Sigmoid colon (tissue), 7 donors: ENCODE results near the gene SMARCC2. TPM values are rescaled to one million over a fixed set of nuclear protein-coding genes. Genes with fewer than 3 reads are reported as not detected.

Experiments
- DNase-seq: peaks from one replicate; pipeline ENCODE4 v3.0.0-alpha.2; 2019
- H3K27ac ChIP-seq, 4 donors: fragments of 200-600 bp; sonication (generic); one replicate each; pipeline ENCODE4 v1.5.1; 2016 to 2019; ENCODE audit warnings: mild to moderate bottlenecking in 1 of 4
- H3K27me3 ChIP-seq, 3 donors: fragments of 200-600 bp; sonication (generic); one replicate each; pipeline ENCODE4 v1.5.1; 2019; ENCODE audit warnings: mild to moderate bottlenecking in 1 of 3
- H3K36me3 ChIP-seq, 4 donors: fragments of 200-600 bp; sonication (generic); one replicate each; pipeline ENCODE4 v1.5.1; 2016 to 2019
- H3K4me1 ChIP-seq, 4 donors: fragments of 200-600 bp; sonication (generic); one replicate each; pipeline ENCODE4 v1.5.1; 2017 to 2019
- H3K4me3 ChIP-seq, 4 donors: fragments of 200-600 bp; sonication (generic); one replicate each; pipeline ENCODE4 v1.5.1; 2017 to 2019; ENCODE audit warnings: mild to moderate bottlenecking in 2 of 4, moderate library complexity in 1 of 4
- H3K9me3 ChIP-seq, 4 donors: fragments of 200-600 bp in 3 of 4; sonication (generic) in 3 of 4; one replicate each; pipeline versions ENCODE4 v1.5.1 to v1.6.1; 2013 to 2019
- EP300 ChIP-seq, 4 donors: sonication (generic); formaldehyde crosslinking; IDR thresholded peaks; one replicate each; pipeline ENCODE4 v1.6.1; 2017; ENCODE audit warnings: antibody characterized with exemption in 4 of 4
- POLR2A ChIP-seq, 2 donors: fragments of 450-650 bp; IDR thresholded peaks; one replicate each; pipeline ENCODE4 v1.6.1; 2016; ENCODE audit warnings: antibody characterized with exemption in 2 of 2, mild to moderate bottlenecking in 2 of 2, moderate library complexity in 2 of 2
- POLR2AphosphoS5 ChIP-seq, 4 donors: sonication (generic); formaldehyde crosslinking; IDR thresholded peaks; one replicate each; pipeline ENCODE4 v1.6.1; 2017; ENCODE audit warnings: antibody characterized with exemption in 4 of 4
- WGBS, 2 donors: extraction: QIAGEN DNeasy Blood & Tissue Kit; methylation state at CpG; one replicate each; pipeline ENCODE4 v1.1.7; 2013; 5-methylcytosine and 5-hydroxymethylcytosine counted together
- intact Hi-C: fragments of 100-400 bp; cut with DNase I; formaldehyde crosslinking; loops from one replicate; pipeline ENCODE4 v1.15.1; 2023
- polyA plus RNA-seq, 3 donors: library from polyadenylated mRNA; stranded (reverse); fragments of 200-250 nt; gene quantifications; one replicate each; pipeline ENCODE4 v1.2.3, GENCODE V29; 2013
- total RNA-seq, 4 donors: library from RNA; depleted of rRNA; stranded (reverse); fragments of >200 nt; gene quantifications; one replicate each; pipeline ENCODE4 v1.1.0, GENCODE V29; 2016
- TF ChIP-seq, protein P1 (sequence below), 4 experiments: fragments of 450-650 bp in 3 of 4; fragments of 200-600 bp in 1 of 4; IDR thresholded peaks; one replicate each; pipeline ENCODE4 v1.5.1; 2016 to 2019; ENCODE audit warnings: antibody characterized with exemption in 4 of 4, mild to moderate bottlenecking in 3 of 4, moderate library complexity in 2 of 4
- donor health status: healthy with polysubstance abuse.
- donor health status: Bipolar disorder and iron deficiency.
- donor health status: healthy.

The SMARCC2 gene
- total and polyA plus RNA-seq, 7 donors: 18.0 to 135 (median 55.7) TPM

DNA sequence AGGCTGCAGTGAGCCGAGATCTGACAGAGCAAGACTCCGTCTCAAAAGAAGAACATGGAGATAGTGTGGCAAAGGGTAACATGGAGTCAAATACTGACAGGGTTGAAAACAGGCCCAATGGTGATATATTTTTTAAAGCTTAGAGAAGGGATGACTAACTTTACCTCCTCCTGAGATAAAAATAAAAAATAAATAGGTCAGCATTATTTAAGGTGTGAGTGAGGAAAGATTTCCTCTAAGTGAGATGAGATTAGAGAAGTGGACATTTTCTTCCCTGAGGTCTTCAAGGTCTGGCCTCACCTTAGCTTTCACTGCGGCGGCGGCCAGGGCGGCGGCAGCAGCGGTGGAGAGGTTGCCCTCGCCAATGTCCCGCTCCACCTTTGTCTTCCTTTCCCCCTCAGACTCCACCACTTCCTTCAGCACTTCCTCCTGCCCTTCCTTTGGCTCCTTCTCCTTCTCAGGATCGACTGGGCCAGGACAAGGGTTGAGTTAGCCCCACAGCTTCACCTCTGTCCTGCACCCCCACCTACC is 20.0 kb downstream of the SMARCC2 start:
- H3K9me3 ChIP-seq: no peaks in the 10 kb centered on the region
- peaks cover 50 to 100% (median 80%) of the 10 kb centered on the region in 4 donors for H3K36me3 ChIP-seq
- no peak for DNase-seq

DNA sequence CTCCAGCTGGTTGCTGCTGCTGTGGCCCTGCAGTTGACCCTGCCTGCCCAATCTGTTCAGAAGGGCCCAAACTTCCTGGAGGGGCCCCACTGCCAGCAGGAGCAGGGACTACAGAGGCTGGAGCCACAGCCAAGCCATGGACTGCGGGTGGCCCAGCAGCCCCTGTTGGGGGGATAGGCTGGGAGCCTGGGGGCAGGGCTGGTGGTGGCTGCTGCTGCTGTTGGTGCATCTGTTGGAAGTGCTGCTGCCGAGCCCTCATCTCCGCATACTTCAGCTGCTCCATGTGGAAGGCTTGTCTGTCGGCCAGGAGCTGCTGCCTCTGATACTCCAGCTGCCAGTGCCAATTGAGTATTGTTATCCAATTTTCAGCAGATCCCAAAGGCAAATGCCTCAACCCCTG is 23.9 kb downstream of the SMARCC2 start:
- Histone ChIP-seq H3K27me3 (no peaks in the 10 kb centered on the region), H3K4me3 (no peak overlapping the region), H3K36me3 (peaks cover 43 to 98% (median 67%) of the 10 kb centered on the region in 4 donors), H3K9me3 (no peaks in the 10 kb centered on the region), H3K4me1 (peaks cover 0 to 36% (median 28%) of the 10 kb centered on the region in 4 donors), H3K27ac (peak overlapping the region; percentile 7 to 99 (median 47))
- TF ChIP-seq POLR2AphosphoS5 (IDR thresholded peaks at IDR 0.05) (no peak), EP300 (IDR thresholded peaks at IDR 0.05) (no peak), POLR2A (IDR thresholded peaks at IDR 0.05) (no peak)
- TF ChIP-seq, protein P1, sequence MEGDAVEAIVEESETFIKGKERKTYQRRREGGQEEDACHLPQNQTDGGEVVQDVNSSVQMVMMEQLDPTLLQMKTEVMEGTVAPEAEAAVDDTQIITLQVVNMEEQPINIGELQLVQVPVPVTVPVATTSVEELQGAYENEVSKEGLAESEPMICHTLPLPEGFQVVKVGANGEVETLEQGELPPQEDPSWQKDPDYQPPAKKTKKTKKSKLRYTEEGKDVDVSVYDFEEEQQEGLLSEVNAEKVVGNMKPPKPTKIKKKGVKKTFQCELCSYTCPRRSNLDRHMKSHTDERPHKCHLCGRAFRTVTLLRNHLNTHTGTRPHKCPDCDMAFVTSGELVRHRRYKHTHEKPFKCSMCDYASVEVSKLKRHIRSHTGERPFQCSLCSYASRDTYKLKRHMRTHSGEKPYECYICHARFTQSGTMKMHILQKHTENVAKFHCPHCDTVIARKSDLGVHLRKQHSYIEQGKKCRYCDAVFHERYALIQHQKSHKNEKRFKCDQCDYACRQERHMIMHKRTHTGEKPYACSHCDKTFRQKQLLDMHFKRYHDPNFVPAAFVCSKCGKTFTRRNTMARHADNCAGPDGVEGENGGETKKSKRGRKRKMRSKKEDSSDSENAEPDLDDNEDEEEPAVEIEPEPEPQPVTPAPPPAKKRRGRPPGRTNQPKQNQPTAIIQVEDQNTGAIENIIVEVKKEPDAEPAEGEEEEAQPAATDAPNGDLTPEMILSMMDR (IDR thresholded peaks at IDR 0.05): no peak
- WGBS, 2 donors: 80 to 83% methylated on average over 4 of the region's 4 CpGs
- intact Hi-C loops: no loop called here
- DNase-seq: no peak

More for the DNA sequence above, 20.0 kb downstream of the SMARCC2 start:
- H3K4me3 ChIP-seq: no peak overlapping the region
- no peaks in the 10 kb centered on the region for H3K27me3 ChIP-seq
- H3K4me1 ChIP-seq: peaks cover 0 to 4% (median 2%) of the 10 kb centered on the region in 4 donors
- WGBS, 2 donors: 90 to 93% methylated on average over 11 of the region's 11 CpGs
- no peak overlapping the region for H3K27ac ChIP-seq
- intact Hi-C loops: no loop called here
- no peak for TF ChIP-seq EP300 (IDR thresholded peaks at IDR 0.05)
- no peak for TF ChIP-seq POLR2A (IDR thresholded peaks at IDR 0.05)
- no peak for TF ChIP-seq POLR2AphosphoS5 (IDR thresholded peaks at IDR 0.05)
- TF ChIP-seq, protein P1 (IDR thresholded peaks at IDR 0.05): no peak

DNA sequence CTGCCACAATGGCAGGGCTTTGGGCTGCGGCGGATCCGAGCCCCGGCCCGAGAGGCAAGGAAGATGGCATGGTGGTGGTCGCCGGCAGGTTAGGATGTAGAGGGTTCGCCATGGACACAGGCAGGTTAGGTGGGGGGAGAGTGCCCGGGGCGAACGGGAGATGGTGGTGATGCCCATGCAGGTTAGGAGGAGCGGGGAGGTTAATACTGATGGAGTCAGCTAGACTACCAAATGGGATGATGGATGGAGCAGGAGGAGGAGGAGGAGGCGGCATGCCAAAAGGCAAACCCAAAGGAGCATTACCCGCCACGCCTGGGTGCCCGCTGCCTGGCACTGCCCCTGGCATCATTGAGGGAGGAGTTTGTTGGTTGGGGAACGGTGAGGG is 24.9 kb downstream of the SMARCC2 start:
- Histone ChIP-seq H3K27ac (peak overlapping the region; percentile 32 to 99 (median 93)), H3K9me3 (no peaks in the 10 kb centered on the region), H3K27me3 (no peaks in the 10 kb centered on the region), H3K4me3 (no peak overlapping the region), H3K36me3 (peaks cover 43 to 98% (median 68%) of the 10 kb centered on the region in 4 donors), H3K4me1 (peaks cover 0 to 45% (median 37%) of the 10 kb centered on the region in 4 donors)
- DNase-seq: no peak
- TF ChIP-seq POLR2A (IDR thresholded peaks at IDR 0.05) (no peak), POLR2AphosphoS5 (IDR thresholded peaks at IDR 0.05) (peak in 2 of 4 donors; percentile 52 to 59), EP300 (IDR thresholded peaks at IDR 0.05) (no peak)
- TF ChIP-seq, protein P1 (IDR thresholded peaks at IDR 0.05): no peak
- WGBS, 2 donors: 91 to 94% methylated on average over 17 of the region's 17 CpGs
- intact Hi-C loops: no loop called here

DNA sequence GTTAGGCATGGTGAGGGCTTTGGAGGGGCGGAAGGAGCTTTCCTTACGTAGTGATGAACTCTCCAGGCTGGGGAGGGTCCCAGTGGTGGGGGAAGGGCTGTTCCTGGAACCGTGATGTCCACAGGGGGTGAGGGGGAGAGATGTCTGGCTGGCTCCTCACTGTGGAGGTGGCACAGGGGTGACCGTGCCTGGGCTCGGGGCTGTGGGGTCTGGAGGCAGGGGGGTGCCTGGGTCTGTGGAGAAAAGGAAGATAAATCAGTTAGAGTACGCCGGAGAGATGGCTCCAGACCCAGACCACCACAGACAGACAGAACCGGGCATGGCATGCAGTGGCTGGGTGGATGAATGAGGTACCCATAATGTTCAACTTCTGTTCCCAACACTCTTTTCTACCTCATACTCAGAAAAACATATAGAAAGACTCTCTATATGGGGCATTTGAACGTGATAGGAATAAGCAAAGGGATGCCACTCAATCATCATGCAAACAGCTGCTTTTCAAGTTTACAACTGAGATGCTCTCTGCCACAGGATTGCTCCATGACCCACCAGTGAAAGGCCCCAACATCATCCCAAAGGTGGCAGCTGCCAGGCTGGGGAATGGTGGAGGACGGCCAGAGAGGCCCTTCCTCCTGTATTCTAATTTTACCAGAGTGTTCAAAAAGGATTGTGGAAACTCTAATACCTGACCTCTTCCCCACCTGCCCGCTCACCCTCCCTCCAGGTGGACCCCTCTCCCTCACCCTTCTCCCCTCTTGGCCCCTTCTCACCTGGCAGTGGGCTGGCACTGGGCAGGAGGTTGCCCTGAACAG is 25.5 kb downstream of the SMARCC2 start:
- Histone ChIP-seq H3K4me1 (peaks cover 0 to 45% (median 37%) of the 10 kb centered on the region in 4 donors), H3K9me3 (no peaks in the 10 kb centered on the region), H3K4me3 (no peak overlapping the region), H3K27ac (peak overlapping the region; percentile 93 to 99 (median 94)), H3K27me3 (no peaks in the 10 kb centered on the region), H3K36me3 (peaks cover 43 to 92% (median 62%) of the 10 kb centered on the region in 4 donors)
- intact Hi-C loops: no loop called here
- TF ChIP-seq EP300 (IDR thresholded peaks at IDR 0.05): no peak
- no peak for TF ChIP-seq POLR2A (IDR thresholded peaks at IDR 0.05)
- peak in 1 of 4 donors; percentile 46 for TF ChIP-seq POLR2AphosphoS5 (IDR thresholded peaks at IDR 0.05)
- DNase-seq: no peak
- WGBS, 2 donors: 77 to 81% methylated on average over 11 of the region's 11 CpGs
